Stimulated activated CD4-positive, alpha-beta T cell treated with anti-CD3 and anti-CD28 coated beads, Interleukin-15, amount 100 ng/mL, for 1 hour (primary cell): ENCODE results near the gene SLC13A4.

Experiments
- DNase-seq, 2 donors: peaks; one replicate each; pipeline ENCODE4 v3.0.0-alpha.2; 2020; ENCODE audit warnings: low read depth in 1 of 2, low spot score in 1 of 2

The SLC13A4 gene

GRCh38 chr7:135719688-135720087, 8.3 kb downstream of the SLC13A4 start:
- DNase-seq, result no peak

DNA sequence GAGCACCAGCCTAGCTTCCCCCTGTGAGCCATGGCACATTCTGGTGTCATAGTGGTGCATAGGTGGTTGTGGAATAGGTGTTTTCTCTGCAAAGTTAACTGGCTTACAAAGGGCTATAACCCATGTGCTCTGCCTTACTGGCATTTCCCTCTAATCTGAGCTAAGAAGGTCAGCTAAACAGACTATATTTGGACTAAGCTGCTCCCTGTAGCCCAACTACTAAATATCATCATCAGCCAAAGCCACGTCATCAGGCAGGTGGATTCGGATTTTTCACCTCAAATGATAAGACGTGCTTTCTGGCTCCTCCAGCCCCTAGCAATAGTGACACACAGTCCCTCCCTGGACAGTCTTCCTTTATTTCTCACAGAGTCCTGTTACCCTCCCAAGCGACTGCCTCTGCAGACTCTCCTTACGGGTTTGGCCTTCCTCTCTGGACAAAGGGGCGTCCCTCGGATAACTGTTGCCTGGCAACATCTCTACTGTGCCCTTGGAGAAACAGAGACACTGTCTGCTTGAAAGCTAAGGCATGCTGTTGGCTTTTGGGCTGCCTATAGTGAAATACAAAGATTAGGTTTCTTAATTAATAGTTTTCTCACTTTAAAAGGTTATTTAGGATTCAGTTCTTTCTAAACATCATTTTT, 9.1 kb downstream of the SLC13A4 start:
- no peak for DNase-seq

DNA sequence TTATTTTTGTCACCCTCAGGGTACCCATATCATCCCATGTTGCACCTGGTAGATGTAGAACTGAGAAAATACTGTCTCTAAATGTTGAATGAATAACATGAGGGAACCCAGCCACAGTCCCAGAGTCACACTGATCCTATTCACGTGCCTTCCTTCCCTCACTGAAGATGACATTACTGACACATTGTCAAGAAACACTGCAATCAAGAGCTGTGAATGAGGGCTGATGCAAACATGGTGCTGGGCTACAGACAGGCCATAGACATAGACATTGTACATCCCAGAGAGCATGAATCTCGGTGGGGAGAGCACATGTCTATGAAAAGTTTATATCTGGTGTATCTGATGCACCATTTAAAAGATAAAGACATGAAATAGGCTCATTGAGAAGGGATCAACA, 9.8 kb downstream of the SLC13A4 start:
- no peak for DNase-seq

DNA sequence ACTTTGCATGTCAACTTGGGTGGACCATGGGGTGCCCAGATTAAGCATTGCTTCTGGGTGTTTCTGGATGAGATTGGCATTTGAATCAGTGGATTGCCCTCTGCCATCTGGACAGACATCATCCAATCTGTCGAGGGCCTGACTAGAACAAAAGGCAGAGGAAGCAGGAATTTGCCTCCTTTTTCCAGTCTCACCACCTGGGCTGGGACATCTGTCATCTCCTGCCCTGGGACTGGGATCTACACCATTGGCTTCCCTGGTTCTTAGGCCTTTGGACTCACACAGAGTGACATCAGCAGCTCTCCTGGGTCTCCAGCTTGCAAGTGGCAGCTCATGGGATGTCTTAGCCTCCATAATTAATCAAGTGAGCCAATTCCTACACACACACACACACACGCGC, 10.3 kb downstream of the SLC13A4 start:
- no peak for DNase-seq

DNA sequence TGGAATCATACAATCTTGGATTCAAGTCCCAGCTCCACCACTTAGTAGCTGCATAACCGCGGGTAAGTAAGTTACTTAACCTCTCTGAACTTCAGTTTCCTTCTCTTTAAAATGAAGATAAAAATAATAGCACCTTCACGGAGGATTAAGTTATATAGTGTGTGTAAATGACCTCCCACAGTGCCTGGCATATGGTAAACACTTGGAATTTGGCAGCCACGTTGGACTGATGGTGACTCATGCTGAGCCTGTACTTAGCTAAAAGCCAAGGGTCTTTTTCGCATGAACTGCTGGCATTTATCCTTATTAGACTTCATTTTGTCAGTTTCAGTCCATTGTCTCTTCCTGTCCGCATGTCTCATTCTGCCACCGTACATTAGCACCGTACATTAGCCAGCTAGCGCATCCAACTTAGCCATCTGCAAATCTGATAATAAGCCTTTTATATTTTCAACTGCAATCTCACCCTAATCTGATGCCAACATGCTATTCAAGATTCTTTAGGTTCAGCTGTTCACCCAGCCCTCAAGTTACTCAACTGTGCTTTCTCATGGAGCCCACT, 11.2 kb downstream of the SLC13A4 start:
- DNase-seq, result no peak

DNA sequence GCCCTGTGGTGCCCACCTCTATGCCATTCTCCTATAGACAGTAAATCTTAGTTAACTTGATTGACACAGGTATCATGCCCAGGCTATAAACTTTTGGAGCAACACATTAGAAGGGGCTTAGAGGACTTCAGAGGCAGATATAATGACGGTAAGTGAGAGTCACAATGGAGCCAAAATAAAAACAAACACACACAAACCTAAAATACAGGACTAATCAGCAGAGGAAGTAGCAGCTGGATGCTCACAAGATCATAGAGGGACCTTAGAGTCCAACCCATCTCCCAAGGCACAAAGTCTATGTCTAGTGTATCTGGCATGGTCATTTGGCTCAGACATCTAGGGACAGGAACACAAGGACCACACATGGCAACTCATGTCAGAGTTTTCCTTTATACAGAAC, 12.3 kb downstream of the SLC13A4 start:
- no peak for DNase-seq

DNA sequence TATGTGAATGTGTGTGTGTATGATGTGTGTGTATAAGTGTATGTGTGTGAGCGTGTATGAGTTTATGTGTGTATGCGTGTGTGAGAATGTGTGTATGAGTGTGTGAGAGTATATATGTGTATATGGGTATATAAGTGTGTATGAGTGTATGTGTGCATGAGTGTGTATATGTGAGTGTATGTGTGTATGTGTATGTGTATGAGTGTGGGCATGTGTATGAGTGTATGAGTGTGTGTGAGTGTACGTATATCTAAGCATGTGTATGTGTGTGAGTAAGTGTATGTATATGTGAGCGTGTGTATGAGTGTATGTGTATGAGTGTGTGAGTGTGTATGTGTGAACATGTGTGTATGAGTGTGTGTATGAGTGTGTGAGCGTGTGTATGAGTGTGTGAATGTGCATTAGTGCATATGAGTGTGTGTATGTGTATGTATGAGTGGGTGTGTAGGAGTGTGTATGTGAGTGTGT, 12.9 kb downstream of the SLC13A4 start:
- no peak for DNase-seq

- DNase-seq, result no peak
These were observed 13.4 kb downstream of the SLC13A4 start for GRCh38 chr7:135714534-135715009.

DNA sequence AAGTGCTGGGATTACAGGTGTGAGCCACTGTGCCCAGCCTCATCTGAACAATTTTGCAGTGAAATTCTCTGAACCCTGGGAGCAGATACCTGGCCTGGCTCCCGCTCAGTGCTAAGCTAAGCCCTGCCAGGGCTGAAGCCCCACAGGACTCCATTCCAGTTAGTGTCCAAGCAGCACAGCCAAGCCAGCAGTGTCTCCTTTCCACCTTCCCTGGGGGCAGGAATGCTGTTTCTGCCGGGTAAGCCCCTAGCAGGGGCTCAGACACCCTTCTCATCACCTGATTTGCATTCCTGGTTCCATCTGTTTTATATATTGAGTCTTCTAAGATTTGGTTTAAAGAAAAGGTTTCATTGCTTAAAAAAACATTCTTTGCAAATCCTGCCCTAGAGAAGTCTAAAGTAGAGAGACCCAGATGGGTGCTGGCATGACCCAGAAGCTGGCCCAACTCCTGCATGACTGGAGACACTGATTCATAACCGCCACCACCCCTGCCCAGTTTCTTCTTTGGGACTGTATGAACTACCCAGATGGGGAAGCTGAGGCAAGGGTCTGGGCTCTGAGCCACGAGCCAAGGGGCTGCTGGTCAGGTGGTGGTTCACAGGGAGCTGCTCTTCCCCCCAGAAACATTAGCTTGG, 14.0 kb downstream of the SLC13A4 start:
- no peak for DNase-seq

- no peak for DNase-seq
These were observed 15.2 kb downstream of the SLC13A4 start for GRCh38 chr7:135712796-135713195.

DNA sequence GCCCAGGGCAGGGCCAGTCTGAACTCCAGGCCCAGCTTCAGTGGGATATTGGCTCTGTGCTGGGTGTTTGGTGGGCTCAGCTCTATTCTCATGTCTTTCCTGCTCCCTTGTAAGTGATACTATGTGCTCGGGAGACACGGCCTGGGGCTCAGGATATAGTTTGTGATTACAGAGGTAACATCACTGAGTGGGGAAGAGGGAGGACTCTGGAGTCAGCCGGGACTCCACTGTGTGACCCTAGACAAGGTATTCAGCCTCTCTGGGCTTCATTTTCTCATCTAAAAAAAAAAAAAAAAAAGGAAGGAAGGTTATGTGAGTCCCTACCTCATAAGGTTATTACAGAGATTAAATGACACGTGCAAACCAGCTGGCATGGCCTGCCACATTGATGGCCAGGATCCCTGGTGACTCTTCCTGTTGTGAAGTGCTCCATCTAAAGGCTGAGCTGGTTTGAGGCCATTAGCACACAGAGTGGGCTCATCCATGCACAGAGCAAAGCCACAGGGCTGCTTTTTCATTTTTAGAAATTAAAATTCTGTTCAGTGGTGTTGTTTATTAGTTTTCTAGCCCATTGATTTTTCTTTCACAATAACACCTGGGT, 15.7 kb downstream of the SLC13A4 start:
- no peak for DNase-seq

DNA sequence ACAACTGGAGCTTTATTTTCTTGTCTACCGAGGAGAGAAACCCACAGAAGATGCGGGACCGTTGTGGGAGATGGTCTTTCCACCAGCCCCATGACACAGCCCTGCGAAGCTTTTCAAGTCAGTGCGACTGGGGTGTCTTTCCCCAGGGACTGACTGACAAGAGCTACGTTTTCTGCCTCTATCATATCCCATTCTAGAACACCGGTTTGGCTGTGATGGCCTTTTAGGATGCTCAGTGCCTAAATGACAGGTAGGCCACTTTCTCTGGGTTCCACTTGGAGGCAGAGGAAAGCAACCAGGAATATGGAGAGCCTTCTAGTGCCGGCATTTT, 16.9 kb downstream of the SLC13A4 start:
- DNase-seq, result no peak

DNA sequence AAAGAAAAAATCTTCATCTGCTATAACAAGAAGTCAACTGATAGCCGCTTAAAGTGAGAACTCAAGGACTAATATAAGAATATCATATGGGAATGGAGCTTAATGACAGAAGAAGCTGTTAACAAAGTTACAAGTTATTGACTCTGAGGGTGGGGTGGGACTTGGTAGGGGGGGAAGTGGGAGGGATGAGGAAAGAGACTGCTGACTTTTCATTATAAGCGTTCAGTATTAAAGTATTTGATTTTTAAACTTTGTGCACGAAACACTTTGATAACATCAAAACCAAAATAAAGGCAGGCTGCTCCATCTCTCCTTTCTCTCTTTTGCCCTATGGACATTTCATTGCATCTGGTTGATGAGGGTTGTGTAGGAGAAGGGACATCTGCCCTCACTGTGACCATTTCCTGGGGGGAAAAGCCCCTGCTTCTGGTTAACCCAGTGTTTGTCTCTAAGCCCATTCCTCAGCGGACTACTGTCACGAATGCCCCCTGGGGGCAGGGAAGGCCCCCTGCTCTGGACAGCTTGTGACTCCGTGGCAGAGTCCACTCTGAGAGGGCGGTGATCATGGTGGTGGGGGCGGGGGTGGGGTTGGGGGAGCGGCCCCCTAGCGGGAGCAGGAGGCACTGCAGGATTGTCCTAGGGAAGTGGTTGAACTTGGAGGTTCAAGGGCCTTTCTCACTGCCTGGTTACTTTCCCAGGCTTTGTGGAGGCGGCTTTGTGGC, 17.4 kb downstream of the SLC13A4 start:
- DNase-seq, result no peak

- no peak for DNase-seq
These were observed 18.5 kb downstream of the SLC13A4 start for GRCh38 chr7:135709508-135709907.

DNA sequence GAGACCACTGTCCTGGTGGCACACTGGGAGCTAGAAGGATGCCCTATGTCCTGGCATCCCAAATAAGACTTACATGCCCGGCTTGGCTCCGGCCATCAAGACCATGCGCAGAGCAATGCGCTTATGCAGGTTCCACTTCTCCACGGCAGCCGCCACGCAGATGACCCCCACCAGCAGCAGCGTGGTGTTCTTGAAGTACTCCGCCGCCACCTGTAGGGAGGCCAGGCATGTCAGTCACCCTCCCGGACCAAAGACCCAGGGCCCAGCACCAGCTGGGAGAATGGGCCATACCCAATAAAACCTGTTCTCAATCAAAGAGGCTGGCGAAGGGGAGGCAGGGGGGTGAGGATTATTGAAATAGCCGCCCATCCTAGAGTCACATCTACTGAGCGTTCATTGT, 19.9 kb downstream of the SLC13A4 start:
- no peak for DNase-seq

DNA sequence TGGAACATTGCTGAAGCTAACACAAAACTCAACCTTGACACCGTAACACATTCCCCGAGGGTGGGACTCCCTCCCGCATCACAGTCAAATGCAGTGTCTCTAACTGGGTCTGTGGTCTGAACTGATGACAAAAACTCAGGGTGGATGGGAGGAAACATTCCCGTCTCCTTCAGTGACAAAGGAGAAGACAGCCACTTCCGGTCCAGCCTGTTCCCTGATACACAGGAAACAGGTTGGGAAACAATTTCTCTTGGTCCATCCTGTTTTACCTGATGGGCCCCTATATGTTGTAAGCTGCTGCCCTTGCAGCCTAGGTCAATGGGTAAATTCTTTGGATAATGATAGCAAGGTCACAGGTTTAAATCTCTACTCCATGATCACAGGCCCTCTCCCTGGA, 20.4 kb downstream of the SLC13A4 start:
- no peak for DNase-seq

DNA sequence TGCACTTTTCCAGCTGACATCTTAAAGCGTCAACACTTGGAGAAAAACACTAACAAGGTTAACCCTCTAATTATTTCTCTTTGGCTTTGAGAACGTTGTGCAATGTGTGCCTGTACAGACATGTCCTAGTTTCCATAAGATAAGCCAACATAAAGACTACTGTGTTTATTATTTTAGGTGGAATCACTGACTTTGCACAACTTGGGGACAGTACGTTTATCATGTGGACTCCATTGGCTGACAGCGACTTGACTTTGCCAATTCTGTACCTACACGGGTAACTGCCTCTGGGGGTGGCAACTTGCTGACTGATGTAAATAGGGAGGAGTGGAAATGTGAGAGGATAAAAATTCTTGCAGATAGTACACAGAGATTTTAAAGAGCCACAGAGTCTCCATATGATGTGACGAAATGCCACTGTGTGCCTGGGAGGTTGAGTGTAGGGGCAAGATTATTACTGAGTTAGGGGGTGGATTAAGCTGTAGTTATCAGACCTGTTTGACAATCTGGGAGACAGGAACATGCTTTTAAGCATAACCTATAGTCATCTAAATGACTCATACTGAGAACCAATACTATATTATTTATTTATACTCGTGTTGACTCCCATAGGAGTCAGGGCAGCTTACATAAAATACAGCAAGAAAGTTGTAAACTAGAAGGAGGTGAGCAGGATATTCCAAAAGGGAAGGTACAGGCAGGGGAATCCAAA, 21.0 kb downstream of the SLC13A4 start:
- DNase-seq, result no peak

- DNase-seq, result no peak
These were observed 21.8 kb downstream of the SLC13A4 start for GRCh38 chr7:135706038-135706742.

- DNase-seq, result no peak
These were observed 23.3 kb downstream of the SLC13A4 start for GRCh38 chr7:135704698-135705097.

- no peak for DNase-seq
These were observed 23.9 kb downstream of the SLC13A4 start for GRCh38 chr7:135704074-135704473.
